Measurements from ENCODE around the gene SARDH. TPM values are rescaled to one million over a fixed set of nuclear protein-coding genes. Genes with fewer than 3 reads are reported as not detected.
A peak's percentile ranks its signal among the peaks of the same experiment; 100 is the strongest.
"Not testable (repeated sequence)": the region's sequence is repeated elsewhere in the genome, so short reads cannot be mapped to it uniquely, and the experiment has no call there.

The SARDH gene
- total and polyA plus RNA-seq, 12 donors, result 0.81 to 9.6 (median 3.0) TPM

DNA sequence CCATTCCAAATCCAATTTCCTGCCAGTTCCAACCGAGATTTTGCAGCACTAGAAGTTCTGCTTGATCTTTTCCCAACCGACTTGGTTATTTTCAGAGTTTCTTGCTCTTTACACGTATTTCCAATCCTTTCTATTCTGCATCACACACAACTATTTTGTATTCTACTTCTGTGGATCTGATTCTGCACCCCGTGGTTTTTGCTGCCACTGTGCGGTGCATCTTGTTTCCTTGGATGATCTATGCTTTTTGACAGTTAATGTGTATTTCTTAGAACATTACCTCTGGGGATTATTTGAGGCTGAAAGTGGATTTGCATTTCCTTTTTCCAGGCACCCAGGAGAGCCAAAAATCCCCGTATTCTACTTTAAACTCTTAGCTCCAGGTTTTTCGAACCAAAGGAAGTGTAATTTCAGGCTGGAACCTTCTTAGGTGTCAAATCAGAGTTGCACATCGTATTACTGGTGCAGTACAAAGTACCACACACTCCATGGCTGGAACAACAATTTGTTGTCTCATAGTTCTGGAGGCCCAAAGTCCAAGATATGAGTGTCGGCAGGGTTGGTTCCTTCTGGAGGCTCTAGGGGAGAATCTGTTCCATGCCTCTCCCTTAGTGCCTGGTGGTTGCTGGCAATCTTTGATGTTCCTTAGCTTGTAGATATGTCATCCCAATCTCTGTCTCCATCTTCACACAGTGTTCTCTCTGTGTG, 14.7 kb upstream of the SARDH start:
- Histone ChIP-seq H3K9me3 (replicated peaks in 1 of 3) (no peaks in the 10 kb centered on the region), H3K27ac (no peak overlapping the region), H3K27me3 (no peaks in the 10 kb centered on the region), H3K4me1 (replicated peaks in 1 of 2) (no peaks in the 10 kb centered on the region), H3K36me3 (replicated peaks in 1 of 2) (no peaks in the 10 kb centered on the region), H3K4me3 (no peak overlapping the region)
- DNase-seq, result peak in 1 of 7 donors; percentile 3
- WGBS, 4 donors, result 67 to 85% (median 78%) methylated on average over 9 of the region's 9 CpGs
- intact Hi-C loops (cut with DNase I), result no loop called here
- TF ChIP-seq POLR2A (IDR thresholded peaks at IDR 0.05), result no peak
- TF ChIP-seq, protein P1, sequence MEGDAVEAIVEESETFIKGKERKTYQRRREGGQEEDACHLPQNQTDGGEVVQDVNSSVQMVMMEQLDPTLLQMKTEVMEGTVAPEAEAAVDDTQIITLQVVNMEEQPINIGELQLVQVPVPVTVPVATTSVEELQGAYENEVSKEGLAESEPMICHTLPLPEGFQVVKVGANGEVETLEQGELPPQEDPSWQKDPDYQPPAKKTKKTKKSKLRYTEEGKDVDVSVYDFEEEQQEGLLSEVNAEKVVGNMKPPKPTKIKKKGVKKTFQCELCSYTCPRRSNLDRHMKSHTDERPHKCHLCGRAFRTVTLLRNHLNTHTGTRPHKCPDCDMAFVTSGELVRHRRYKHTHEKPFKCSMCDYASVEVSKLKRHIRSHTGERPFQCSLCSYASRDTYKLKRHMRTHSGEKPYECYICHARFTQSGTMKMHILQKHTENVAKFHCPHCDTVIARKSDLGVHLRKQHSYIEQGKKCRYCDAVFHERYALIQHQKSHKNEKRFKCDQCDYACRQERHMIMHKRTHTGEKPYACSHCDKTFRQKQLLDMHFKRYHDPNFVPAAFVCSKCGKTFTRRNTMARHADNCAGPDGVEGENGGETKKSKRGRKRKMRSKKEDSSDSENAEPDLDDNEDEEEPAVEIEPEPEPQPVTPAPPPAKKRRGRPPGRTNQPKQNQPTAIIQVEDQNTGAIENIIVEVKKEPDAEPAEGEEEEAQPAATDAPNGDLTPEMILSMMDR (IDR thresholded peaks at IDR 0.05), result no peak

DNA sequence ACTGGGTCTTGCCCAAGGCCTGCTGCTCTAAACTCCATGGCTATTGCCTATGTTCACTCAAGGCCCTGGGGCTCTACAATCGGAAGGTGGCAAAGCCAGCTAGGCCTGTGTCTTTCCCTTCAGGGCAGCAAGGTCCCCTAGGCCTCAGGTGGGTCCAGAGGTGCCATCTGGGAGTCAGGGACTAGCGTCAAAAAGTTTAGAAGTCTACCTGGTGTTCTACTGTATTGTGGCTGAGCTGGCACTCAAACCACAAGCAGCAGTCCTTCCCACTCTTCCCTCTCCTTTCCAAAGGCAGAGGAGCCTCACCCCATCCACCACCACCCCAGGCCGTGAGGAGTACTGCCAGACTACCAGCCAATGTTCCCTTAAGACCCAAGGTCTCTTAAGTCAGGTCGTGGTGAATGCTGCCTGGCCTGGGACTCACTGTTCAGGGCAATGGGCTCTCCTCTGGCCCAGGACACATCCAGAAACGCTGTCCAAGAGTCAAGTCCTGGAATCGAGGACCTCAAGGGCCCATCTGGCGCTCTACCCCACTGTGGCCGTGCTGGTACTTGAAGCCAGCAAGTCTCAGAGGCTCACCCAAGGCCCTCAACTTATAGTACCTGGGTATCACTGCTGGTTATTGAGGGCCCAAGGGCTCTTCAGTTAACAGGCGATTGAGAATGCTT, 13.0 kb upstream of the SARDH start:
- Histone ChIP-seq H3K27ac (no peak overlapping the region), H3K9me3 (replicated peaks in 1 of 3) (no peaks in the 10 kb centered on the region), H3K4me3 (no peak overlapping the region), H3K36me3 (replicated peaks in 1 of 2) (no peaks in the 10 kb centered on the region), H3K27me3 (no peaks in the 10 kb centered on the region), H3K4me1 (replicated peaks in 1 of 2) (no peaks in the 10 kb centered on the region)
- intact Hi-C loops (cut with DNase I), result no loop called here
- no peak for TF ChIP-seq POLR2A (IDR thresholded peaks at IDR 0.05)
- TF ChIP-seq, protein P1 (IDR thresholded peaks at IDR 0.05), result no peak
- DNase-seq, result peak in 5 of 7 donors; percentile 0 to 48 (median 10)
- WGBS, 4 donors, result 85 to 90% (median 87%) methylated on average over 7 to 9 of the region's 9 CpGs

DNA sequence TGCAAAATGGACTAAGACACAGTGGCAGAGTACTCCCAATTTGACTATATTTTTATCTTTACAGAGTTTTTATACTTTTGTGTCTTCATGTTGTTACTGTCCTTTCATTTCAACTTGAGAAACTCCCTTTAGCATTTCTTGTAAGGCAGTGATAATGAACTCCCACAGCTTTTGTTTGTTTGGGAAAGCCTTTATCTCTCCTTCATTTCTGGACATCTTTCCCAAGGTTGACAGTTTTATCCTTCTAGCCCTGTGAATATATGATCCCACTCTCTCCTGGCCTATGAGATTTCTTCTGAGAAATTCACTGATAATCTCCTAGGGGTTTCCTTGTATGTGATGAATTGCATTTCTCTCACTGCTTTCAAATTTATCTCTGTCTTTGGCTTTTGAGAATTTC, 9.2 kb upstream of the SARDH start:
- intact Hi-C loops (cut with DNase I), result no loop called here
- TF ChIP-seq POLR2A (IDR thresholded peaks at IDR 0.05), result no peak
- TF ChIP-seq, protein P1 (IDR thresholded peaks at IDR 0.05), result no peak
- Histone ChIP-seq H3K4me3 (no peak overlapping the region), H3K27me3 (no peaks in the 10 kb centered on the region), H3K27ac (no peak overlapping the region), H3K4me1 (replicated peaks in 1 of 2) (no peaks in the 10 kb centered on the region), H3K9me3 (replicated peaks in 1 of 3) (no peaks in the 10 kb centered on the region), H3K36me3 (replicated peaks in 1 of 2) (no peaks in the 10 kb centered on the region)
- DNase-seq, result no peak

DNA sequence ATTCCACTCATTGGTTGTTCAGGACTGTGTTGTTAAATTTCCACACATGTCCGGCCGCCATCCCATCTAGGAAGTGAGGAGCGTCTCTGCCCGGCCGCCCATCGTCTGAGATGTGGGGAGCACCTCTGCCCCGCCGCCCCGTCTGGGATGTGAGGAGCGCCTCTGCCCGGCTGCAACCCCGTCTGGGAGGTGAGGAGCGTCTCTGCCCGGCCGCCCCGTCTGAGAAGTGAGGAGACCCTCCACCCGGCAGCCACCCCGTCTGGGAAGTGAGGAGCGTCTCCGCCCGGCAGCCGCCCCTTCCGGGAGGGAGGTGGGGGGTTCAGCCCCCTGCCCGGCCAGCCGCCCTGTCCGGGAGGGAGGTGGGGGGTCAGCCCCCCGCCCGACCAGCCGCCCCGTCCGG, 6.4 kb upstream of the SARDH start:
- intact Hi-C loops (cut with DNase I); H3K27ac ChIP-seq; H3K4me3 ChIP-seq; H3K4me1 ChIP-seq (replicated peaks in 1 of 2); H3K9me3 ChIP-seq (replicated peaks in 1 of 3); H3K27me3 ChIP-seq; H3K36me3 ChIP-seq (replicated peaks in 1 of 2): not testable (repeated sequence)
- 87 to 93% (median 91%) methylated on average over 6 to 19 of the region's 31 CpGs for WGBS, 4 donors
- peak in 1 of 7 donors; percentile 14 for DNase-seq
